PC-3 (cell line): ENCODE results near the gene FNDC7. TPM values are rescaled to one million over a fixed set of nuclear protein-coding genes. Genes with fewer than 3 reads are reported as not detected.

Experiments used
- ATAC-seq: fragments of 200-7000 bp; cut with Tn5 transposase; 2 replicates; pipeline ENCODE4 v1.9.1; 2020; ENCODE audit warnings: mild to moderate bottlenecking, moderate library complexity
- BruUV-seq: library from RNA; stranded (reverse); fragments of 400-500 nt; replicated peaks from 2 replicates; lab custom pipeline; 2021; lab: Mats Ljungman, UMichigan
- CTCF ChIA-PET: fragments of 300-600 bp; sonication (Branson Sonifier 250); formaldehyde crosslinking; loops from one replicate; lab custom pipeline; 2022; ENCODE audit warnings: antibody characterized with exemption; lab: Charles Lee
- POLR2A ChIA-PET: fragments of 300-600 bp; sonication (Branson Sonifier 250); formaldehyde crosslinking; loops from one replicate; lab custom pipeline; 2022; ENCODE audit warnings: antibody characterized with exemption; ENCODE audit not compliant: unreplicated experiment; lab: Charles Lee
- DNase-seq: peaks from one replicate; pipeline ENCODE4 v3.0.0-alpha.2; 2015
- H2AFZ ChIP-seq: fragments of 300-600 bp; sonication (generic); 2 replicates; pipeline ENCODE4 v1.6.0; 2016; ENCODE audit warnings: antibody characterized with exemption, low read length
- H3F3A ChIP-seq: fragments of 300-600 bp; sonication (generic); one replicate; pipeline ENCODE4 v1.6.0; 2017; ENCODE audit warnings: antibody characterized with exemption, low read length, control low read depth, mild to moderate bottlenecking; ENCODE audit not compliant: unreplicated experiment
- H3K27ac ChIP-seq: fragments of 300-600 bp; sonication (generic); 2 replicates; pipeline ENCODE4 v1.5.1; 2016; ENCODE audit warnings: mild to moderate bottlenecking, low read length
- H3K27me3 ChIP-seq: fragments of 300-600 bp; sonication (generic); 2 replicates; pipeline ENCODE4 v1.6.1; 2016; ENCODE audit warnings: low read length, mixed read lengths
- H3K36me3 ChIP-seq: fragments of 300-600 bp; sonication (generic); 2 replicates; pipeline ENCODE4 v1.6.1; 2016; ENCODE audit warnings: low read depth, mixed run types, low read length, mixed read lengths
- H3K4me1 ChIP-seq: fragments of 300-600 bp; sonication (generic); 2 replicates; pipeline ENCODE4 v1.5.1; 2016; ENCODE audit warnings: low read length; ENCODE audit not compliant: insufficient read depth
- H3K4me2 ChIP-seq: fragments of 300-600 bp; sonication (generic); 2 replicates; pipeline ENCODE4 v1.6.0; 2016; ENCODE audit warnings: low read length
- H3K4me3 ChIP-seq: fragments of 300-600 bp; sonication (generic); 2 replicates; pipeline ENCODE4 v1.5.1; 2016; ENCODE audit warnings: mild to moderate bottlenecking, low read length, mixed read lengths
- H3K79me2 ChIP-seq: fragments of 300-600 bp; sonication (generic); 2 replicates; pipeline ENCODE4 v1.6.1; 2017; ENCODE audit warnings: low read length, mixed read lengths
- H3K9ac ChIP-seq: fragments of 300-600 bp; sonication (generic); 2 replicates; pipeline ENCODE4 v1.6.0; 2016; ENCODE audit warnings: mild to moderate bottlenecking, low read length
- H3K9me2 ChIP-seq: fragments of 300-600 bp; sonication (generic); replicated peaks from 2 replicates; pipeline ENCODE4 v1.6.1; 2016; ENCODE audit warnings: mixed run types, low read length, mixed read lengths
- H3K9me3 ChIP-seq: fragments of 300-600 bp; sonication (generic); 2 replicates; pipeline ENCODE4 v1.6.1; 2016; ENCODE audit warnings: low read length, mixed read lengths
- H4K20me1 ChIP-seq: fragments of 300-600 bp; sonication (generic); 2 replicates; pipeline ENCODE4 v1.6.1; 2016; ENCODE audit warnings: low read length, mixed read lengths
- CTCF ChIP-seq: fragments of 300-600 bp; sonication (generic); conservative IDR thresholded peaks from 2 replicates; pipeline ENCODE4 v1.5.1; 2017; ENCODE audit warnings: antibody characterized with exemption, low read depth, mild to moderate bottlenecking, low read length
- EZH2 ChIP-seq: fragments of 300-600 bp; sonication (generic); IDR thresholded peaks from one replicate; pipeline ENCODE4 v1.6.1; 2017; ENCODE audit warnings: antibody characterized with exemption, mild to moderate bottlenecking, low read length; ENCODE audit not compliant: unreplicated experiment
- EZH2phosphoT487 ChIP-seq: fragments of 300-600 bp; sonication (generic); IDR thresholded peaks from 2 replicates; pipeline ENCODE4 v1.6.1; 2018; ENCODE audit warnings: mild to moderate bottlenecking, antibody characterized with exemption, low read length, borderline replicate concordance
- intact Hi-C: fragments of 100-400 bp; cut with micrococcal nuclease; formaldehyde crosslinking; loops from 2 replicates; pipeline ENCODE4 v1.9.0; 2023
- total RNA-seq: library from RNA; depleted of rRNA; stranded (reverse); fragments of >200 nt; gene quantifications from 2 replicates; pipeline ENCODE4 v1.2.3, GENCODE V29; 2014

FNDC7 gene
- total RNA-seq, 1 experiment from 2014 or later = not detected

GRCh38 chr1:108747898-108748297, 35.2 kb downstream of the FNDC7 start:
- H3K79me2 ChIP-seq = peaks cover 36% of the 10 kb centered on the region
- H3F3A ChIP-seq = no peaks in the 10 kb centered on the region
- DNase-seq (no peak), ATAC-seq (no peak)
- intact Hi-C loops = loop anchor here (5.0 kb wide), 2 partner anchors 149 to 329 kb away; partner anchors contain the start of gene TAF13
- H3K9me3 ChIP-seq = no peaks in the 10 kb centered on the region
- H3K9ac ChIP-seq = peak overlapping the region; percentile 85; the same call in 1 of the 2 replicates
- BruUV-seq = no TSS peak
- H2AFZ ChIP-seq = no peak overlapping the region
- peaks cover 5% of the 10 kb centered on the region; the same call in 1 of the 2 replicates for H4K20me1 ChIP-seq
- ChIA-PET CTCF (interaction anchor here (0.9 kb wide), 1 partner anchor 150 kb away, joined by 4 read pairs; no protein-coding TSS in a partner anchor), POLR2A (no interaction called here)
- no peaks in the 10 kb centered on the region for H3K27me3 ChIP-seq
- H3K4me3 ChIP-seq = peak overlapping the region; percentile 95
- peak overlapping the region; percentile 85 for H3K4me2 ChIP-seq
- no peak for TF ChIP-seq CTCF
- no peak for TF ChIP-seq EZH2phosphoT487
- no peak for TF ChIP-seq EZH2
- H3K36me3 ChIP-seq = peaks cover 2% of the 10 kb centered on the region; the same call in 1 of the 2 replicates
- peaks cover 7% of the 10 kb centered on the region for H3K4me1 ChIP-seq
- H3K9me2 ChIP-seq = no peaks in the 10 kb centered on the region
- H3K27ac ChIP-seq = no peak overlapping the region

DNA sequence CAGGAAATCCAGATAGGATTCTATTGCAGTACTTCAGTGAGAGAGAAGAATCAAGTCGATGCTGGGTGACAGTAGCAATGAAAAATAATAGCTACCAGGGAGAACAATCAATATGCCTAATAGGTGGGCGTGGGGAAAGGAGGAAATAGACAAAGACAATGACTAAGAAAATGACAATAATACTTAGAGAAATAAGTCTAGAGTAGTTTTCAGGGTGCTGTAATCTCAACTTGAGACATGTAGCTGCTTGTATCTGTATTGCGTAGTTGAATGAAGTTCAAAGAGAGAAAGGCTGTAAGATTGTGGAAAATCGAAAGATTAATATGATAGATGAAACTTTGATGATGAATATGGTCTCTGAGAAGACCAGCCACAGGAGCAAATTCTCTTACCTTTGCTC, 36.4 kb downstream of the FNDC7 start:
- TF ChIP-seq CTCF (no peak), EZH2 (no peak), EZH2phosphoT487 (no peak)
- Histone ChIP-seq H3K27me3 (no peaks in the 10 kb centered on the region), H3F3A (no peaks in the 10 kb centered on the region), H3K4me2 (no peak overlapping the region), H3K4me1 (peaks cover 7% of the 10 kb centered on the region), H3K9ac (no peak overlapping the region), H3K36me3 (peaks cover 2% of the 10 kb centered on the region; the same call in 1 of the 2 replicates), H3K4me3 (no peak overlapping the region), H3K79me2 (peaks cover 36% of the 10 kb centered on the region), H4K20me1 (peaks cover 5% of the 10 kb centered on the region; the same call in 1 of the 2 replicates), H3K9me3 (no peaks in the 10 kb centered on the region), H3K27ac (no peak overlapping the region), H2AFZ (no peak overlapping the region), H3K9me2 (no peaks in the 10 kb centered on the region)
- BruUV-seq = no TSS peak
- POLR2A ChIA-PET = interaction anchor here (0.7 kb wide), 1 partner anchor 918 kb away, joined by 3 read pairs; no protein-coding TSS in a partner anchor
- DNase-seq (no peak), ATAC-seq (no peak)
- CTCF ChIA-PET = no interaction called here
- intact Hi-C loops = loop anchor here (5.0 kb wide), 2 partner anchors 148 to 328 kb away; partner anchors contain the start of gene TAF13

- ATAC-seq (no peak), DNase-seq (no peak)
- peaks cover 7% of the 10 kb centered on the region for H3K4me1 ChIP-seq
- intact Hi-C loops = no loop called here
- H3K9ac ChIP-seq = no peak overlapping the region
- no peaks in the 10 kb centered on the region for H3K9me3 ChIP-seq
- no peak overlapping the region for H3K27ac ChIP-seq
- POLR2A ChIA-PET = no interaction called here
- BruUV-seq = no TSS peak
- TF ChIP-seq EZH2 (no peak), CTCF (no peak), EZH2phosphoT487 (no peak)
- no peak overlapping the region for H3K4me2 ChIP-seq
- H3K36me3 ChIP-seq = peaks cover 8% of the 10 kb centered on the region
- no peak overlapping the region for H2AFZ ChIP-seq
- CTCF ChIA-PET = no interaction called here
- H3K79me2 ChIP-seq = peaks cover 36% of the 10 kb centered on the region
- no peaks in the 10 kb centered on the region for H3F3A ChIP-seq
- no peak overlapping the region for H3K4me3 ChIP-seq
- no peaks in the 10 kb centered on the region for H3K9me2 ChIP-seq
- H4K20me1 ChIP-seq = peaks cover 5% of the 10 kb centered on the region; the same call in 1 of the 2 replicates
- H3K27me3 ChIP-seq = no peaks in the 10 kb centered on the region
Observed at GRCh38 chr1:108750476-108751181, 37.9 kb downstream of the FNDC7 start.
